OCI-LY7 (cell line): ENCODE measurements around the gene SLC16A1.

ENCODE experiments used
- CTCF ChIP-seq: fragments of 200-600 bp; sonication (generic); conservative IDR thresholded peaks from 2 replicates; pipeline ENCODE4 v1.5.1; 2014; ENCODE audit warnings: mild to moderate bottlenecking, antibody characterized with exemption, low read length, moderate library complexity, mixed read lengths
- EZH2phosphoT487 ChIP-seq: fragments of 200-600 bp; sonication (generic); IDR thresholded peaks from 2 replicates; pipeline ENCODE4 v1.6.1; 2018; ENCODE audit warnings: low read depth, borderline replicate concordance, mild to moderate bottlenecking, mixed run types, antibody characterized with exemption, low read length, moderate library complexity, mixed read lengths

- TF ChIP-seq CTCF, result no peak
- no peak for TF ChIP-seq EZH2phosphoT487
Measured at GRCh38 chr1:112882271-112882744, 73.7 kb downstream of the SLC16A1 start.
